ENCODE results near the gene N4BP2L2.

The N4BP2L2 gene

DNA sequence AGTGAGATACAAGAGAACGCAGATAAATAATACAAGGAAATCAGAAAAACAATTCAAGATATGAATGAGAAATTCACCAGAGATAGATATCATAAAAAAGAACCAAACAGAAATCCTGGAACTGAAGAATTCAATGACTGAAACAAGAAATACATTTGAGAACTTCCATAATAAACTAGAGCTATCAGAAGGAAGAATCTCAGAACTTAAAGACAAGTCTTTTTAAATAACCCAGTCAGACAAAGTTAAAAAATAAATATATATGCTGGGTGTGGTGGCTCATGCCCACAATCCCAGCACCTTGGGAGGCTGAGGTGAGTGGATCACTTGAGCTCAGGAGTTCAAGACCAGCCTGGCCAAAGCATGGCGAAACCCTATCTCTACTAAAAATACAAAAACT lies 82.0 kb downstream of the N4BP2L2 start:
- no peak for DNase-seq

GRCh38 chr13:32455594-32455903 lies 83.0 kb downstream of the N4BP2L2 start:
- DNase-seq, result no peak

DNA sequence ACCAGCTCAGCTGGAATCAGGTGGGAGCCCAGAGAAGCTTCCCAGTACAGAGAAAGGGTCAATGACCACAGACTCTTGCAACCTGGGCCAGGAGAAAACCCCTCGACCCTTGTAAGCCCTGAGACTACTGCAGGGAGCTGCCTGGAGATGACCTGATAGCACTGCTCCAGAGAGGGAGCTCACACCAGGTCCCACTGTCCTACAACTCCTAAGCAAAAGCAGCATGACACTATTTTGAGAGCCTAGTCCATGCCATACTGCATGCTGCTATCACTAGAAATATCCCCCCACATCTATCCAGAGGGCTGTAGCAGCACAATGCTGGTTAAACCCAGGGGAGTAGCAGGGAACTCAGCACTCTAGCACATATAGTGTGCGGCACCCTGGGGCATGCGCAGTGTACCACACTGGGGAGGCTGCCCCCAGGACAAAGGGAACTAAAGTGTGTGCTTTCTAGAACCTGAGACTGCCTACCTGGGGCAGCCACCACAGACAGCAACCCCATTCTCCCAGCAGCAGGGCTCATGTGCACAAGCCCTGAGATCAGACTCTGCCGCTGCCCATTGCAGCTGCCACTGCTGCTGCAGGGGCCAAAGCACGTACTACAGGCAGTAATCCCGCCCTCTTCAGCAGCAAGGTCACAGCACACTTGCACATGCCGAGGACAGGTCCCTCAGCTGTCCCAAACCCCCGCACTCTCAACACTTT lies 83.6 kb downstream of the N4BP2L2 start:
- no peak for DNase-seq

- no peak for DNase-seq
Observed at GRCh38 chr13:32453981-32454380, 84.6 kb downstream of the N4BP2L2 start.

DNA sequence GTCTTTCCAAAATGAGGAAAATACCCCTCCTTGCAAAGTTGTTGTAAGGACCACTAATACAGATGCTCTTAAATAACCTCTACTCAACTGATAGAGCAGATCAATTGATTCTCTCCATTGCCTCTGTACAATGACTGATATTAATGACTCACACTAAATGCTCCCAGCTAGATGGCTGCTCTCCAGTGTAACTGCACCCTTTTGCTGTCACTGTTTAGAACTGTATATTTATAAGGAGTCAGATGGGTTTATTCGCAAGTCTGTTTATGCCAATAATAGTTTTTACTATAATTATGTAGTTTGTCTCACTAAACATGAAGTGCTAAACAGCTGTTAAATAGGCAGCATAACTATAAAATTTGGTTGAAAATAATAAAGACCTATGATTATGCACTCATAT lies 89.6 kb downstream of the N4BP2L2 start:
- no peak for DNase-seq

DNA sequence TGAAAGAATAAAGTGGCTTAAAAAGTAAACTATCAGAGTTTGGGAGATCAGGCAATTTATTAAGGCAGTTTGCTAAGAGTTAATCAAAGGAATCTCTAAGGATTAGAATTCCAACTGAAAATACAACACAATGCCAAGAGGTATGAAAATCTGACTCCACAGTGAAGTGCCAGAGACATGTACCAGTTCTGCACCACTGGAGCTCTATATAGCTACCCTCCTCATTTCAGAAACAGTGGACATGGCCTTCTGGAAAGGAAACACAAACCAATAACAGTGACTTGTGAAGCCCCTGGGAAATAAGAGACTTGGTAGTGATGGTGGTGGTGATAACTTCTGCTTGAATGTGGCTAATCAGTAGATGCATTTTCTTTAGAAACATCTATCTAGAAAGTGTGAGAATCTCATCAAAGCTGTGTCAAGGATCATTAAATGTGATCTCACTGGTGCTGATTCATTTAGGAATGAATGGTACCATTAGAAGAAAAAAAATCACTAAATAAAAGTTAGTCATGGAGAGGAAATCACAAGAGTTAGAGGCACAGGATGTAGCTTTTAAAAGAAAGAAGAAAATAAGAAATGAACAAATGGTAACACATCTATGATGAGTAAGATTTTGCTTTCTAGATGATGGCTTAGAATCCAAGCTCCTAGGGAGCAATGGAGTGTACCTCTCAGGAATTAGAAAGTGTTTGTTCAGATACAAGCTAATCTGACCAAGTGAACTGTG lies 90.5 kb downstream of the N4BP2L2 start:
- DNase-seq, result no peak

DNA sequence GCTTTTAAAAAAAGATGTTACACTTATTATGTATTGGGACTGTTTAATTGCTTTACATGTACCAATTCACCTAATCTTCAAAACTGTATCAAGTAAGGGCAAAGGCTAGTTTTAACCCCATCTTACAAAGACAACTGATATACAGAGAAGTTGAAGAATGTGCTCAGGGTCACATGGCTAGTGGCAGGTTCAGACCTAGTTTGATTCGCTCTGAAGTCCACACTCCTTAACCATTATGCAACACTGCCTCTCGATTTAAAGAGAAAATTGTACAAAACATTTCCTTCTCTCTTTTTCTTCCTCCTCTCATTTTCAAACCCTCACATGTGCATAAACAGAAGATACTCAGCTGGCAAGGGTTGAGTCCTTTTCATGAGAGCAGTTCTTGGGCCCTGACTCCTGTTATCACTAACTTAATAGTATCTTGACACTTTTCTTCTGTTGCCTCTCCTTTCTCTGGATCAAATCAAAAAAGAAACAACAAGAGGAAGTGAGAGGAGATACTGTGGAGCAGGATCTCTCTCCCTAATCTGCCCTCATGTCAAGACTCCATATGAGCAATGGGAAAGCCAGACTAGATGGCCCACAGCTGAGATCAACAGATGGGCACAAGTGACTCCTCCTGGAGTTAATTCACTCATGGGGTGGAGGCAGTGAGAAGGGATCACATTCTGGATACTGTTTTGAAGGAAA lies 91.7 kb downstream of the N4BP2L2 start:
- DNase-seq, result no peak

- no peak for DNase-seq
Observed at GRCh38 chr13:32446220-32446619, 92.4 kb downstream of the N4BP2L2 start.

DNA sequence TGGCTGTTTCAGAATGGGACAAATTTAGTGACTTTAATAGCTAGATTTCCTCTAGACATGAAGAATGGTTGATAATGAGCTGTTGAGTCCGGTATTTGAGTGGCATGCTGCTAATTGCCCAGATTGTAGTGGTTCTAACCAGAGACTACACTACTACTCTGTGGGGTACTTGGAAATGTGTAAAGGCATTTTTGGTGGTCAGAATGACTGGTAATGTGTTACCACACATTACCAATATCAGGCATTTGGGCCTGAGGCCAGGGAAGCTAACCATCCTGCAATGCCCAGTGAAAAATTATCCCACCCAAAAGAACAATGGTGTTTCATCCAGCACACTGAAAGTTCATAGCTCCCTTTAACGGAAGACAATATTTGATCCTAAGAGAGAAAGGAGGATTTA lies 93.1 kb downstream of the N4BP2L2 start:
- DNase-seq, result no peak

DNA sequence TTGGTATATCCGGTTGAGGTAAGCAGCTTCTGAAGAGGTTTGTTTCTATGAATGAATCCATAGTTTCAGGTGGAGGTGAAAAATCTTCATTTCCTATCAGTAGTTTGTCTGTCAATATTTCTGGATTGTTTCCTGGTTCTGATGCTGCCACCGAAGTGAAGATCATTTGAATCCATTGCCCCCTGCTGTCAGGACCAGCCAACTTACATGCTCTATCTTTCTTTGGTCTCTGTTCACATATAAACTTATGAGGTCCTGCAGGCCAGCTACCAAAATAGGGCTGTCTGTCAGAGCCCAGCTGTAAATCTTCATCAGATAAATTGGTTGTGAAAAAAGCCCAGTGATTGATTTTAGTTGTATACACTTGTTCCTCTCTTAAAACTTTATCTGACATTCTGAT lies 95.5 kb downstream of the N4BP2L2 start:
- no peak for DNase-seq

GRCh38 chr13:32438871-32439270 lies 99.7 kb downstream of the N4BP2L2 start:
- DNase-seq, result no peak

DNA sequence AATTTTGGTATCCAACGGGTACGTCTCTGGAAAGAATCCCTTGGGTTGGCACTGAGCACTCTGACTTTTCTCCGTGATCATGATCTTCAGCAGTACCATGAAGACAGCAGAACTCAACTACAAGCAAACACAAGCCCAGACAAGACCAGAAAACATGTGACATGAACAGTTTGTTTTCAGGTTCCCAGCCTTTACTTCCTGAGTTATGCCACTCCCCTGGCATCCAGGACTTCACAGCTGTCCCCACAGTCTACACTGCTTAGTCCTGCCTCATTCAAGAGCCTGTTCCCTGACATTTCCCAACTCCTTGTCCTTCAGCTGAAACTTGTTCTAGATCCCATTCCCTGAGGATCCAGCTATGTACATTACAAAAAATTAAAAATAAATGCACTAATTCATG lies 105.7 kb downstream of the N4BP2L2 start:
- DNase-seq, result no peak

GRCh38 chr13:32431361-32431760 lies 107.2 kb downstream of the N4BP2L2 start:
- DNase-seq, result no peak

DNA sequence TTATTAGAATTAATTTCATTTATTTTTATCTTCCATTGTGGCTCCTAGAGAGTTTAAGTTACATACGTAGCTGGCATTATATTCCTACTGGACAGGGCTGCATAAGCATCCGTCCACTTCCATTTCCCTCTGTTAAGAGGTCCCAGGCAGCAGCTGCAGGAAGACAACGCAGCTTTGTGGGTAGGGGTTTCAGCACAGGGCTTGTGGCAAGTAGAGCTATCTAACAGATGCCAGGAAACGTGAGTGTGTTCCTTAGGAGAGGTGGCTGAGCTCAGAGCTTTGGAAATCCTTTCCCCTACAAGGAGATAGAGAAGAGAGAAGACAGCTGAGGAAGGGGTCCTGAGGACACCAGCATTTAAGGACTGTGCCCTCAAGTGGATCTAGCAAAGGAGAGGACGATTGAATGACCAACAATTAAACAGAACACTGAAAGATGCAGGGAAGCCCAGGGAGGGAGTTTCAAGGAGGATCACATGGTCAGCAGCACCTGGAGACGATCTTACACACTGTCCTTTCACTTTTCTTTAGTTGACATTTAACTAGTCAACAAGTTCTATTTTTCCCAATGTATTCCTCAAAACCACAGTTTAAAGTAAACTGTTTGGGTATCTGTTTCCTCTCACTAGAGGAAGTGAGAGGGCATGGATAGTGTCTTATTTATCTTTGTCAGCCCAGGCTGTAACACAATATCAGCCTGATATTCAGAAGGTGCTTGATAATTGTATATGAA lies 108.4 kb downstream of the N4BP2L2 start:
- no peak for DNase-seq

GRCh38 chr13:32429433-32429909 lies 109.1 kb downstream of the N4BP2L2 start:
- DNase-seq, result no peak

DNA sequence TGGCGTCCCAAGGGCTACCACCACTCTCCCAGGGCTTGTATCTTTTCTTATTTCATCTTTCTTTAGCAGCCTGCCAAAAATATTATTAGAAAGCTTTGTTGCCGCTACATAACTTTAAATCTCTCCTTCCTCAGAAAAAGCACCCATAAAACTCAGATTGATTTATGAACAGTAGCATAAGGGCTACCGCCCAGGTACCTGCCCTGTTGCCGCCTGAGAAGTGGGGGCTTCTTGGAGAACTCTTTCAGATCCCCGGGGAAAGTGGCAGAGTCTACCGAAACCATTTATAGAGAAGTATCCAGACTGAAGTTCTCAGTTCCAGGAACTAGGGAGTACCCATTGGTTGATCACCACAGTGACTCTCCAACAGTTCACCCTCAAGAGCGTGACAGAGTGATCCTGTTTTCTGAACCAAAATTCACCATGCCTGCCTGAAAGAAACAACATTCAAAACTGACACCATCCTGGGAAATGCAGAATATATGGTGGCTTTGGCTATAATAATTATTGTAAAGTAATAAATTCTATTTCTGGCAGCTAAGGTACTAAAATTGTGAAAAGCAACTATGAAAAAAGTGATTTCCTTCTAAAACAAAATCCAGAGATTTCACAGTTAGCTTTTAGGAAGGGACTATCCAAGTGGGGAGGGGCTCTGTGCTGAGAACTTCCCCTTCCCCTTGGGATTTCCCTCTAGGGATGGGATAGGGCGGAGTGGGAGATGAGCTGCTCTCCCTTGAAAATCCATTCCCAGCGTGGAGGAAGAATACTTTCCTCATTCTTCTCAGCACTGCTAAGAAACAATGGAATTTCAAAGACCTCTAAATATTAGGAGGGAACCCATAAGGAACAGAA lies 109.8 kb downstream of the N4BP2L2 start:
- no peak for DNase-seq

DNA sequence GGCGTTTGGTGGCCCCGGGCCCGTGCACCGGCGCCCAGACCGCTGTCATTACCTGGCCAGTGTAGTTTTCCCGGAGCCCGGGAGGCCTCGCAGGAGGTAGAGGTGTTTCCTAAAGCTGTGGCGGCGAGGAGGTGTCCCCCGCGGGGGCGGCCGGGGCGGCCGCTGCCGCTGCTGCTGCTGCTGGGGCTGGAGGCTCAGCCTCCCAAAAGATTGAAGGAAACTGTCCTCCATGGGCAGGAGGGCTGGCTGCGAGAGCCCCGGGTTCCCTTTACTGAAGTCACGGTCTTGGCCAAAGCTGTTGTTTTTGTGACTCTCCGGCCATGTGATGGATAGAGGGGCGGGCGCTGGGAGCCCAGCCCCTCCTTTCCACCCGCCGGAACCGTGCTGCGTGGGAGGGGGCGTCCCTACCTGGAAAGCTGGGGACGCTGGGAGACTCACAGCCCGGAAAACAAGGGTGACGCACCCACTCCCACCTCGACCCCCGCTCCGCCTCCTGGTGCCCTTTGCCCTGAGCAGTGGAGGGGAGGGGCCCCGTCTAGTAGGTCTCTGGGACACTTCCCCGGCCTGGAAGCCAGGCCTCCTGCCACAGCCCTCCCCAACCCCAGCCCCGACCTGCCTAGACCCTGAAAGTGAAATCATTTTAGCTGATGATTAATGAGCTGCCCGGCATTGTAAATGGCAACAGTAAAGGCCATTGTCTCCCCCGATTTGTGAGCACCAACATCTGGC lies 110.6 kb downstream of the N4BP2L2 start, which contains the start of gene N4BP2L1:
TSS of gene N4BP2L1 (minus strand) at position 279 of the 729 bp plus-strand sequence. CDS start at position 231, 48 bp downstream.
- DNase-seq, result peak; percentile 72

DNA sequence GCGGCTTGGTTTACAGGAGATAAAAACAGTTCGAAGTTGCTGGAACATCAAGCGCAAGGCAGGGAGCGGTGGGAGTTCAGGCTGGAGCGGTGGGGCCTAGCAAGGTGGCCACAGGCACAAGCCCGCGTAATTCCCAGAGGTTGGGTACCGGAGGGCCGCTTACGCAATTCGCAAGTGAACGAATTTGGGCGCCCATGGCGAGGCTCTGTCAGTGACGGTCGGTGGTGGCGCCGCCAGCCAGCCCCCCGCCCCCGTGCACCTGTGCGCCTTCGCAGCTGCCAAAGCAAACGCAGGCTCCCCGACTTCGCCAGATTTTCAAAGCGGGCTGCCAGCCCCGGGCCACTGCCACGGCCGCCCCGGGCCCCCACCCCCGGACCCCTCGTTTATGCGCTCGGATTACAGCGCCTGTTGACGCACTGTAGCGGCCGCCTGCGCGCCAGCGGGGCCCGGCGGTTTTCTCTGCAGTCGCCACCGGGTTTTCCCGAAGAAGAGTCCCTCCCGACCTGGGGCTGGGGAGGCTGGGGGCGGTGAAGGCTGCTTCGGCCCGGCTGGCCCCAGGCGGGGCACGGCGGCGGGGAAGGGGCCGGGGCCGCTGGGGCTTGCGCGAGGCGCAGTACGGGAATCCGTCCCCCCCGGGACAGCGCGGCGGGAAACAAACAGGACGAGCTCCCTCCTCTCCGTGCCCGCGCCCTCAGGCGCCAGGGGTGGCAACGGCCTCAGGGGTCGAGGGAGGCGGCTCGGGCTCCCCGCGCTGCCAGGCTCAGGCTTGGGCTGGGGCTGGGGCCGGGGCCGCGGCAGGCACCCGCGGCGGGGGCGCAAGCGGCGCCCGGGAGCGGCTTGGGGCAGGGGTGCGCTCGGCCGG lies 111.4 kb downstream of the N4BP2L2 start:
- DNase-seq, result peak; percentile 42

GRCh38 chr13:32426191-32426989 lies 112.2 kb downstream of the N4BP2L2 start:
- DNase-seq, result no peak

DNA sequence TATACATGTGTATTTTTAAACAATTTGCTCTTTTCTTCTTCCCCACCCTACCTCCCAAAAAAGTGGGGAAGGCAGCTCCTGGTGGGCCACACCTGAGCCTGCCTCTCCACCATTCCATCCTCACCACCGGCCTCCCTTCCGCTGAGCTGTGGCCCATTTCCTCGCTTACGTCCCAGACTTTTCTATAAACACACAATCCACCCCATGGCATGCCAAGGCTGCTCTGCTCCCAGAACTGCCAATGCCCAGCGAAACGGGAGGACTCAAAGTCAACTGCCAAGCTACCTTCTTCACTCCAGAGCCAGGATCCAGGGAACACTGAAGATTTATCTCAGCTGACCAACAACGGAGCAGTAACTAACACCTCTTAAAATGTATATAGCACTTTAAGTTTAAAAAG lies 113.4 kb downstream of the N4BP2L2 start:
- DNase-seq, result no peak

Data from activated gamma-delta T cell (primary cell).